Vagina (tissue), 2 donors: ENCODE data around the gene ATP8A2.

ENCODE experiments used
- CTCF ChIP-seq, 3 experiments: fragments of 450-650 bp in 2 of 3; fragments of 200-600 bp in 1 of 3; sonication (generic) in 1 of 3; IDR thresholded peaks; one replicate each; pipeline ENCODE4 v1.5.1; 2017 to 2019; ENCODE audit warnings: antibody characterized with exemption in 3 of 3, mild to moderate bottlenecking in 2 of 3, moderate library complexity in 2 of 3
- POLR2A ChIP-seq, 2 donors: fragments of 450-650 bp; IDR thresholded peaks; one replicate each; pipeline ENCODE4 v1.6.1; 2017; ENCODE audit warnings: antibody characterized with exemption in 2 of 2, mild to moderate bottlenecking in 2 of 2, moderate library complexity in 2 of 2
- POLR2AphosphoS5 ChIP-seq, 2 donors: sonication (generic); formaldehyde crosslinking; IDR thresholded peaks; one replicate each; pipeline ENCODE4 v1.9.0; 2017; ENCODE audit warnings: antibody characterized with exemption in 2 of 2, mild to moderate bottlenecking in 2 of 2, low read depth in 1 of 2; ENCODE audit not compliant: insufficient read depth in 1 of 2

GRCh38 chr13:25585000-25585399, 213.2 kb downstream of the ATP8A2 start:
- TF ChIP-seq CTCF (IDR thresholded peaks at IDR 0.05) = no peak
- TF ChIP-seq POLR2A (IDR thresholded peaks at IDR 0.05) = no peak
- TF ChIP-seq POLR2AphosphoS5 (IDR thresholded peaks at IDR 0.05; ENCODE audit: insufficient read depth in 1 of 2, low read depth in 1 of 2) = no peak
